K562 (cell line): ENCODE measurements around the gene ITPRIPL1. TPM values are rescaled to one million over a fixed set of nuclear protein-coding genes. Genes with fewer than 3 reads are reported as not detected.

Experiments used
- ATAC-seq: fragments of 200-7000 bp; cut with Tn5 transposase; 3 replicates; pipeline ENCODE4 v1.9.1; 2020; ENCODE audit warnings: moderate library complexity
- BruUV-seq: library from RNA; stranded (reverse); fragments of 400-500 nt; replicated peaks from 2 replicates; lab custom pipeline; 2021; lab: Mats Ljungman, UMichigan
- CTCF ChIA-PET: fragments of 300-600 bp; formaldehyde crosslinking; extraction: SDS; loops from one replicate; lab custom pipeline; 2021; ENCODE audit warnings: low intra/inter-chr PET ratio; lab: Yijun Ruan, JAX
- POLR2A ChIA-PET: fragments of 300-600, 350-650 bp; sonication (Branson Sonifier 250); formaldehyde crosslinking; extraction: SDS; loops from one replicate; lab custom pipeline; 2021; ENCODE audit warnings: antibody characterized with exemption, inconsistent platforms; lab: Yijun Ruan, JAX
- DNase-seq, 4 experiments: peaks; one replicate each; pipeline versions ENCODE4 v3.0.0 to v3.0.0-alpha.2; 2011 to 2018; ENCODE audit warnings: low spot score in 3 of 4, mixed read lengths in 3 of 4; ENCODE audit errors: extremely low read depth in 1 of 4
- FAIRE-seq: peaks from 2 replicates; lab custom pipeline; 2011; peaks lifted over from hg19 to GRCh38; lab: Jason Lieb, UNC
- H2AFZ ChIP-seq: 2 replicates; pipeline ENCODE4 v1.6.0; 2011; ENCODE audit warnings: low read depth, low read length, control low read depth, inconsistent platforms
- H3K27ac ChIP-seq: fragments of 200-600 bp; 3 replicates; pipeline ENCODE4 v1.8.0; 2011; ENCODE audit warnings: low read depth, mild to moderate bottlenecking, control low read depth, inconsistent platforms, low read length, moderate library complexity, mixed read lengths; ENCODE audit errors: extremely low read depth
- H3K27me3 ChIP-seq, 2 experiments: fragments of 300-600 bp in 1 of 2; 2 replicates in 1 of 2; 3 replicates in 1 of 2; pipeline versions ENCODE4 v1.6.0 to v1.8.0; 2011; ENCODE audit warnings: inconsistent platforms in 2 of 2, low read length in 2 of 2, mild to moderate bottlenecking in 1 of 2, mixed read lengths in 1 of 2, moderate library complexity in 1 of 2; ENCODE audit not compliant: control insufficient read depth in 2 of 2, insufficient read depth in 2 of 2
- H3K36me3 ChIP-seq: fragments of 300-600 bp; 3 replicates; pipeline ENCODE4 v1.8.0; 2011; ENCODE audit warnings: mild to moderate bottlenecking, low read length, inconsistent platforms; ENCODE audit not compliant: control insufficient read depth, insufficient read depth
- H3K4me1 ChIP-seq, 2 experiments: fragments of 200-600 bp in 1 of 2; replicated peaks in 1 of 2; 2 replicates in 1 of 2; 3 replicates in 1 of 2; pipeline versions ENCODE4 v1.5.1 to v1.8.0; 2011; ENCODE audit warnings: inconsistent platforms in 2 of 2, low read length in 2 of 2, mild to moderate bottlenecking in 1 of 2, mixed read lengths in 1 of 2, moderate library complexity in 1 of 2; ENCODE audit not compliant: control insufficient read depth in 2 of 2, insufficient read depth in 2 of 2
- H3K4me2 ChIP-seq: 2 replicates; pipeline ENCODE4 v1.6.1; 2011; ENCODE audit warnings: low read length, control low read depth, inconsistent platforms, mixed read lengths; ENCODE audit not compliant: insufficient read depth
- H3K4me3 ChIP-seq: fragments of 200-600 bp; sonication (generic), shearing (Covaris generic); 2 replicates; pipeline ENCODE4 v1.5.1; 2016; ENCODE audit warnings: control low read depth, inconsistent platforms
- H3K79me2 ChIP-seq: fragments of 200-600 bp; 3 replicates; pipeline ENCODE4 v1.8.0; 2011; ENCODE audit warnings: low read length, inconsistent platforms; ENCODE audit not compliant: control insufficient read depth, insufficient read depth
- H3K9ac ChIP-seq, 2 experiments: 2 replicates each; pipeline versions ENCODE4 v1.6.0 to v1.6.1; 2011; ENCODE audit warnings: low read depth in 2 of 2, low read length in 2 of 2, control low read depth in 1 of 2, inconsistent platforms in 1 of 2, mild to moderate bottlenecking in 1 of 2, mixed read lengths in 1 of 2; ENCODE audit not compliant: insufficient read depth in 1 of 2
- H3K9me1 ChIP-seq: one replicate; pipeline ENCODE4 v1.6.0; 2011; ENCODE audit warnings: inconsistent platforms, mild to moderate bottlenecking, low read length, moderate library complexity; ENCODE audit not compliant: control insufficient read depth, insufficient read depth
- H3K9me3 ChIP-seq: replicated peaks from 2 replicates; pipeline ENCODE4 v1.5.1; 2011; ENCODE audit warnings: low read depth, low read length, inconsistent platforms; ENCODE audit not compliant: control insufficient read depth, insufficient read depth
- H4K20me1 ChIP-seq: replicated peaks from 2 replicates; pipeline ENCODE4 v1.6.1; 2011; ENCODE audit warnings: low read length, inconsistent platforms, mixed read lengths; ENCODE audit not compliant: control insufficient read depth, insufficient read depth
- BCOR ChIP-seq: fragments of 450-650 bp; IDR thresholded peaks from 2 replicates; pipeline ENCODE4 v1.6.1; 2016
- E4F1 ChIP-seq: fragments of 250-450 bp; sonication (Bioruptor Pico); IDR thresholded peaks from 2 replicates; pipeline ENCODE4 v1.5.0; 2021; ENCODE audit warnings: mild to moderate bottlenecking, borderline replicate concordance
- ETV5 ChIP-seq: sonication (generic); formaldehyde crosslinking; IDR thresholded peaks from 2 replicates; pipeline ENCODE4 v1.4.0; 2020; ENCODE audit warnings: low read depth, mild to moderate bottlenecking, missing genetic modification reagents
- FOXJ3 ChIP-seq: sonication (generic); formaldehyde crosslinking; IDR thresholded peaks from 2 replicates; pipeline ENCODE4 v1.4.0; 2020; ENCODE audit warnings: mild to moderate bottlenecking, missing genetic modification reagents
- FUS ChIP-seq: fragments of 200-400 bp; formaldehyde crosslinking; optimal IDR thresholded peaks from 2 replicates; pipeline ENCODE3; 2017; ENCODE audit warnings: low read depth, low read length
- GTF2A2 ChIP-seq: IDR thresholded peaks from 2 replicates; pipeline ENCODE4 v1.6.1; 2016; ENCODE audit warnings: mild to moderate bottlenecking, missing genetic modification characterization, missing compliant biosample characterization
- HNRNPK ChIP-seq: fragments of 200-400 bp; formaldehyde crosslinking; IDR thresholded peaks from one replicate; pipeline ENCODE4 v1.6.1; 2018; ENCODE audit warnings: mild to moderate bottlenecking, low read depth, low read length; ENCODE audit not compliant: poor library complexity, severe bottlenecking
- NFATC3 ChIP-seq: fragments of 450-650 bp; IDR thresholded peaks from 2 replicates; pipeline ENCODE4 v1.6.1; 2017; ENCODE audit warnings: mild to moderate bottlenecking
- PHF21A ChIP-seq: fragments of 450-650 bp; IDR thresholded peaks from 2 replicates; pipeline ENCODE4 v1.6.1; 2017; ENCODE audit warnings: low read depth, borderline replicate concordance
- WGBS: fragments of 100-300 bp; shearing (Covaris generic); methylation state at CpG from one replicate; pipeline ENCODE4 v1.1.6; 2016; ENCODE audit warnings: low coverage, mixed read lengths; ENCODE audit not compliant: insufficient coverage; ENCODE audit errors: missing lambda C conversion rate; 5-methylcytosine and 5-hydroxymethylcytosine counted together
- in situ Hi-C: fragments of 300-500 bp; cut with MboI; formaldehyde crosslinking; loops from 4 replicates; pipeline ENCODE4 v1.15.0; 2018; ENCODE audit warnings: inconsistent platforms, mixed read lengths
- intact Hi-C: fragments of 100-400 bp; cut with micrococcal nuclease; formaldehyde crosslinking; loops from 2 replicates; pipeline ENCODE4 v1.14.2; 2022
- polyA plus RNA-seq, 8 experiments: library from polyadenylated mRNA; depleted of rRNA in 4 of 8; stranded (reverse) in 5 of 8; unstranded in 3 of 8; fragments of >200 nt; fragmentation: Nextera tagmentation in 2 of 8; fragmentation: Illumina TruSeq in 1 of 8; extraction: Ambion mirVana in 2 of 8; extraction: Trizol in 1 of 8; gene quantifications; 2 replicates each; pipeline versions ENCODE4 v1.2.1 to v1.2.3, GENCODE V29; 2011 to 2014; ENCODE audit warnings: inconsistent platforms in 1 of 8, missing spikeins in 1 of 8
- total RNA-seq, 7 experiments: library from RNA; depleted of rRNA in 6 of 7; stranded (reverse); fragments of >200 nt in 6 of 7; fragmentation: Illumina TruSeq in 2 of 7; extraction: Trizol in 2 of 7; gene quantifications; 2 replicates each; pipeline versions ENCODE4 v1.2.1 to v1.2.3, GENCODE V29; 2011 to 2021; ENCODE audit warnings: low replicate concordance in 1 of 7

The ITPRIPL1 gene
- total and polyA plus RNA-seq, 9 of the 15 experiments (the other 6 are each of a cell fraction or from before 2014, with no cell fraction given): 0.99 to 9.0 (median 6.4) TPM

- no peak for FAIRE-seq
- Histone ChIP-seq H3K27ac (no peak overlapping the region), H3K9me1 (no peaks in the 10 kb centered on the region), H2AFZ (no peak overlapping the region), H3K4me1 (peaks cover 9 to 25% of the 10 kb centered on the region in 2 experiments), H3K27me3 (no peaks in the 10 kb centered on the region), H3K36me3 (peaks cover 85% of the 10 kb centered on the region), H4K20me1 (peaks cover 5% of the 10 kb centered on the region), H3K9ac (no peak overlapping the region), H3K9me3 (no peaks in the 10 kb centered on the region), H3K4me2 (no peak overlapping the region), H3K4me3 (no peak overlapping the region)
- 91% methylated on average over 5 of the region's 5 CpGs for WGBS
- CTCF ChIA-PET: no interaction called here
- intact Hi-C loops (no loop called here), in situ Hi-C loops (no loop called here)
- ATAC-seq: no peak
- no TSS peak for BruUV-seq
- DNase-seq: no peak
- TF ChIP-seq E4F1 (CRISPR knock-in tag) (no peak), NFATC3 (no peak), ETV5 (CRISPR knock-in tag) (no peak), PHF21A (no peak), FUS (no peak), BCOR (no peak), HNRNPK (no peak), GTF2A2 (tag) (no peak), FOXJ3 (CRISPR knock-in tag) (no peak)
- TF ChIP-seq, all 486 proteins: peak for 0
- peaks cover 38% of the 10 kb centered on the region for H3K79me2 ChIP-seq
- POLR2A ChIA-PET: interaction anchor here (1.1 to 1.2 kb wide), 2 partner anchors 8 to 9 kb away, joined by 3 to 4 read pairs; partner anchors contain the start of gene NCAPH
Measured at GRCh38 chr2:96344011-96344410, 18.9 kb downstream of the ITPRIPL1 start.
